ENCODE results near the gene ZNF333.

DNA sequence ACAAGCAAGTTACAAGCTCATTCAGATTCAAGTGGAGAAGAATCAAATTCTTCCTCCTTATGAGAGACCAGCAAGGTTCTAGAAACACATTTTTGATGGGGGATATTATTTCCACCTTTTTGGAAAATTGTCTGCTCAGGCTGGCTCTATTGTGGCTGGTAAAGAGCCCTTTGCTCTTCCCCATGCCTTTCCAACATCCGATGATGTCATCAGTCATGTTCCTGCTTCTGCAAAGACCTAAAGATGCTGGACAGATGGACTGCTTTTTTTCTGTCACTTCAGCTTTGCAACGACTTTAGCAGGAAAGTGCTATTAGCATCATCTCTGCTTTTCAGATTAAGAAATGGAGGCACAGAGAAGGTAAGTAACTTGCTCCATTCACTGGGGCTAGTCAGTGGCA lies 19.4 kb upstream of the ZNF333 start:
- no peak for TF ChIP-seq CTCF (IDR thresholded peaks at IDR 0.05; ENCODE audit: low read depth, low read length, poor library complexity, severe bottlenecking)
- no peak for TF ChIP-seq EZH2phosphoT487 (IDR thresholded peaks at IDR 0.05; ENCODE audit: borderline replicate concordance, low read length)
